ENCODE results near the gene FOXC2. TPM values are rescaled to one million over a fixed set of nuclear protein-coding genes. Genes with fewer than 3 reads are reported as not detected.
A peak's percentile ranks its signal among the peaks of the same experiment; 100 is the strongest.

Gene FOXC2
- total RNA-seq, 1 donor from 2014 or later: 0.45 TPM

DNA sequence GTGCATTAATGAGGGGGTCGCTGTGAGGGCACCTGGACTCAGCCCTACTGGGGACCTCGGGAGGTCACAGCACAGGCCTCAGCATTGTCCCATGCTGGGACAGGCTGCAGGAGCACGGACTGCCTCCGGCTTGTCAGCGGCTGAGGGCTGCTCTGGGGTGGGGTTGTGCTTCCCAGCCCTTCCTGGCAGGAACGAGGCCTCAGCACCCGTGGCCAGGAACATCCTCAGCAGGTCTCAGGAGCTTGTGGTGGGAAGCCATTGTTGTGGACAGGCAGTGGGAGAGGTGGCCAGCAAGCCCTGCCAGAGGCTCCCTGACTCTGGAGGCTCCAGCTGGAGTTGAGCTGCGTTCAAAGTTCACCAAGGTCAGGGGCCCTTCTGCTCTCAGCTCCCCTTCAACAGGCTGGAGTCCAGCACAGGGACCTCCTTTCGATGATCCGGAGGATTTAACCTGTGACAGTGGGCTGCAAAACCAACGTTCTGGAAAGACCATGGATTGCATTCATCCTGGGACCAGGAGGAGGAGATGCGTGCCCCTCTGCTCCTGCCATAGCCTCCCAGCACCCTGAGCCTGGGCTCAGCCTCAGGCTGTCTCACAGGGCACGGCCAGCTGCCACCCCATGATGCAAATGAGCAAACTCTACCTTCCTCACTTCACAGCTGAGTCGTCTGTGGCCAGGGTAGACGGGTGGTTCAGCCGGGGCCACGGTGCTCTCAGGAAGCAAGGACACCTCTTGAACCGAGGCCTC is 44.3 kb downstream of the FOXC2 start:
- DNase-seq (ENCODE audit: low read depth): no peak

DNA sequence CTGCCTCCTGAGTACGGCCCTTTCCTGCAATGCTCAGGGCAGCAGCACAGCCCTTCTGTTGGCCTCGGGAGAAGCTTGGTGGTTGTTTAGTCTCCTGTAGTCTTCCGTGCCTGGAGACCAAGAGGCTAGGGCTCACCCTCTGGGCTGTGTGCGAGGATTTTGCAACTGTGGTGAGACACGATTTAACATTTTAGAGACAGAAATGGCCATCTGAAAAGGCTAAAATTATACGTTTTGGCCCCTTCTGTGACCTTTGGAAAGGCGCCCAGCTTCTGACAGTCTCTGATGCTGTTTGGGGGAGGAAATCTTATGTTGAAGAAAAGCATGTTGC is 44.9 kb downstream of the FOXC2 start:
- no peak for DNase-seq (ENCODE audit: low read depth)

- DNase-seq (ENCODE audit: low read depth): no peak
These were observed 45.3 kb downstream of the FOXC2 start for GRCh38 chr16:86611941-86612340.

DNA sequence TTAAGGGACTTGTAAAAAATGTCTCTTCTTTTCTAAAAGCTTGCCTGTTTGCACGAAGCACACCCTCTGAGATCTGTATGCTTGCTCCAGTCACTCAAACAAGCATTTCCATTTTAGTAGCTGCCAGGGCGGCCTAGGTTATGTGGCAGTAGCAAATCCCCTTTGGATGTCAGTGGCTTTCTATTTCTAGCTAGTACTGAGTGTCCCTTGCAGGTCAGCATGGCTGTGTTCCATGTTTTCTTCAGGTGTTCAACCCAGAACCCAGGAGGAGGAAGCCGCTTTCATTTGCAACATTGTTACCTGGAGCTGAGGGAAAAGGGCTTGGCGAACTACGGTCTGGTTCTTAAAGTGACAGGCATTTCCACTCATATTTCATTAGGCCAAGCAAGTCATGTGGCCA is 48.1 kb downstream of the FOXC2 start:
- no peak for DNase-seq (ENCODE audit: low read depth)

GRCh38 chr16:86616906-86617305 is 50.3 kb downstream of the FOXC2 start:
- no peak for DNase-seq (ENCODE audit: low read depth)

DNA sequence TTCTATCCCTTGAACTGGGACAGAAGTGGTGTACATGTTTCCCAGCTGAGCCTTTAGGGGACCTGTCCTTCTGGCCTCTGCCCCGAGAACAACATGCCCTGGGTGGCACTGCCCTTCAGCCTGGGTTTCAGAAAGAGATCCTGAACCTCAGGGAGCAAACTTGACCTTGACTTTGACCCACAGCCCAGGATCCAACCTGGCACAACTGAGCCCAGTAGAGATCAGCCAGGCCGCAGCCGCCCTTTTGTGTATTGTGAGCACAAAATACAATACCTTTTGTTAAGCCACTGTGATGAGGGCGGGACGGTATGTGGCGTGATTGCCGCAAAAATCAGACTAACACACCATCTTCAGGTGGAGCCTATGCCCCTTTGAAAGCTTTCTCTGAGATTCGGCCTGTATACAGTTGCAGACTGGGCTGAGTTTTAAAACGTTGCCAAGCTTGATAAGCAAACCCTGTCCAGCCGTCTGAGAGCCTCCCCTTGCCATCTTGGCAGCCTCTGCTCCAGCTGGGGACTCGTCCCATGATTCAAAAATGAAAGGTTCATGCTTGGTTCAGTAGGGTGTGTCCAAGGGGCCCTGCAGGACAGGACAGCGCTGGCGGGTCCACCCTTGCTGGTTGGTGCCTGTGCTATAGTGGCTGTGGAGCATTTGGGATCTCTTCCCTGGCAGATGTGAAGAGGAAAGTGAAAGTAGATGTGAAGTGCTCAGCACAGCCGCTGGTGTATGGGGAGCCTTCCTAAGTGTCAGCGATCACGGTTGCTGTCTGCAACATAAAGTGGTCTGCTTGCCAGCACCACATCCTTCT is 52.0 kb downstream of the FOXC2 start:
- DNase-seq (ENCODE audit: low read depth): peak; percentile 9

Other genes starting within 250 kb of the FOXC2 start
- not detected in 2 replicates for gene FOXF1, start 56.3 kb upstream of the FOXC2 start, total RNA-seq
- gene MTHFSD, start 11.6 kb upstream of the FOXC2 start, total RNA-seq: 13.0 and 17.9 TPM in 2 replicates
- gene FOXL1, start 11.7 kb downstream of the FOXC2 start, total RNA-seq: 0.67 and 1.5 TPM in 2 replicates